ENCODE data around the gene FBXO47. TPM values are rescaled to one million over a fixed set of nuclear protein-coding genes. Genes with fewer than 3 reads are reported as not detected.
A peak's percentile ranks its signal among the peaks of the same experiment; 100 is the strongest.

Gene FBXO47
- total and polyA plus RNA-seq, 9 of the 15 experiments (the other 6 are each of a cell fraction or from before 2014, with no cell fraction given), result not detected

- no peaks in the 10 kb centered on the region for H3K9me1 ChIP-seq (ENCODE audit: control insufficient read depth, insufficient read depth, low read length)
- H3K9me3 ChIP-seq (replicated peaks; ENCODE audit: control insufficient read depth, insufficient read depth, low read depth, low read length), result no peaks in the 10 kb centered on the region
- H3K9ac ChIP-seq (ENCODE audit: insufficient read depth in 1 of 2, low read depth in 2 of 2, low read length in 2 of 2), result peak overlapping the region in 1 of 2 experiments; percentile 65; a peak in 2 of 4 replicates
- BruUV-seq (replicated peaks), result no TSS peak
- H3K4me3 ChIP-seq, result no peak overlapping the region
- no peaks in the 10 kb centered on the region for H3K27me3 ChIP-seq (ENCODE audit: control insufficient read depth in 2 of 2, insufficient read depth in 2 of 2, low read length in 2 of 2)
- no peak for FAIRE-seq
- H3K79me2 ChIP-seq (ENCODE audit: control insufficient read depth, insufficient read depth, low read length), result peaks cover 8% of the 10 kb centered on the region; the same call in 2 of the 3 replicates
- in situ Hi-C loops (cut with MboI), result no loop called here
- intact Hi-C loops (cut with micrococcal nuclease), result no loop called here
- ChIA-PET CTCF (ENCODE audit: low intra/inter-chr PET ratio) (no interaction called here), POLR2A (interaction anchor here (1.6 kb wide), 1 partner anchor 11 kb away, joined by 4 read pairs; no protein-coding TSS in a partner anchor)
- TF ChIP-seq MITF (IDR thresholded peaks at IDR 0.05) (no peak), SRSF1 (IDR thresholded peaks at IDR 0.05; ENCODE audit: low read depth, low read length) (no peak), THRA (IDR thresholded peaks at IDR 0.05) (no peak), ZNF431 (CRISPR knock-in tag; IDR thresholded peaks at IDR 0.05) (no peak), NRF1 (conservative IDR thresholded peaks at IDR 0.05 in 1 of 2, IDR thresholded peaks at IDR 0.05 in 1 of 2) (no peak), TCFL5 (CRISPR knock-in tag; conservative IDR thresholded peaks at IDR 0.05) (no peak), CAMTA2 (CRISPR knock-in tag; conservative IDR thresholded peaks at IDR 0.05) (no peak), E2F6 (IDR thresholded peaks at IDR 0.05; ENCODE audit: borderline replicate concordance in 1 of 2, extremely low read depth in 1 of 2, insufficient read depth in 1 of 2, insufficient read length in 1 of 2, low read depth in 1 of 2, low read length in 1 of 2, poor library complexity in 1 of 2, severe bottlenecking in 1 of 2) (no peak)
- H3K36me3 ChIP-seq (ENCODE audit: control insufficient read depth, insufficient read depth, low read length), result peaks cover 69% of the 10 kb centered on the region
- ATAC-seq, result no peak
- H3K4me2 ChIP-seq (ENCODE audit: insufficient read depth, low read length), result no peak overlapping the region
- peaks cover 11% of the 10 kb centered on the region; the same call in 1 of the 2 replicates for H4K20me1 ChIP-seq (replicated peaks; ENCODE audit: control insufficient read depth, insufficient read depth, low read length)
- no peak overlapping the region for H2AFZ ChIP-seq (ENCODE audit: low read depth, low read length)
- peaks cover 0 to 11% of the 10 kb centered on the region in 2 experiments; a peak in 1 of 5 replicates for H3K4me1 ChIP-seq (replicated peaks in 1 of 2; ENCODE audit: control insufficient read depth in 2 of 2, insufficient read depth in 2 of 2, low read length in 2 of 2)
- 74% methylated on average over 6 of the region's 8 CpGs for WGBS (ENCODE audit: insufficient coverage, low coverage, missing lambda C conversion rate)
- no peak for DNase-seq (ENCODE audit: extremely low read depth in 1 of 4, low spot score in 3 of 4)
- no peak overlapping the region for H3K27ac ChIP-seq (ENCODE audit: extremely low read depth, low read depth, low read length)
These were observed 58.5 kb downstream of the FBXO47 start for GRCh38 chr17:38908676-38909181.

Measured in K562 (cell line).